Hepatocyte (in vitro differentiated cells): Measurements from ENCODE around the gene PDE4D.

Experiments used
- EZH2 ChIP-seq: fragments of 200-600 bp; sonication (generic); IDR thresholded peaks from 2 replicates; pipeline ENCODE4 v1.6.1; 2016; ENCODE audit warnings: antibody characterized with exemption, mild to moderate bottlenecking, borderline replicate concordance
- EZH2phosphoT487 ChIP-seq: fragments of 200-600 bp; sonication (generic); IDR thresholded peaks from one replicate; pipeline ENCODE4 v1.6.1; 2018; ENCODE audit warnings: antibody characterized with exemption, mild to moderate bottlenecking, low read depth, moderate library complexity; ENCODE audit not compliant: unreplicated experiment, severe bottlenecking
- TF ChIP-seq, protein P1 (sequence below): fragments of 200-600 bp; sonication (generic); IDR thresholded peaks from 2 replicates; pipeline ENCODE4 v1.5.1; 2016; ENCODE audit warnings: antibody characterized with exemption, mild to moderate bottlenecking; ENCODE audit not compliant: poor library complexity

DNA sequence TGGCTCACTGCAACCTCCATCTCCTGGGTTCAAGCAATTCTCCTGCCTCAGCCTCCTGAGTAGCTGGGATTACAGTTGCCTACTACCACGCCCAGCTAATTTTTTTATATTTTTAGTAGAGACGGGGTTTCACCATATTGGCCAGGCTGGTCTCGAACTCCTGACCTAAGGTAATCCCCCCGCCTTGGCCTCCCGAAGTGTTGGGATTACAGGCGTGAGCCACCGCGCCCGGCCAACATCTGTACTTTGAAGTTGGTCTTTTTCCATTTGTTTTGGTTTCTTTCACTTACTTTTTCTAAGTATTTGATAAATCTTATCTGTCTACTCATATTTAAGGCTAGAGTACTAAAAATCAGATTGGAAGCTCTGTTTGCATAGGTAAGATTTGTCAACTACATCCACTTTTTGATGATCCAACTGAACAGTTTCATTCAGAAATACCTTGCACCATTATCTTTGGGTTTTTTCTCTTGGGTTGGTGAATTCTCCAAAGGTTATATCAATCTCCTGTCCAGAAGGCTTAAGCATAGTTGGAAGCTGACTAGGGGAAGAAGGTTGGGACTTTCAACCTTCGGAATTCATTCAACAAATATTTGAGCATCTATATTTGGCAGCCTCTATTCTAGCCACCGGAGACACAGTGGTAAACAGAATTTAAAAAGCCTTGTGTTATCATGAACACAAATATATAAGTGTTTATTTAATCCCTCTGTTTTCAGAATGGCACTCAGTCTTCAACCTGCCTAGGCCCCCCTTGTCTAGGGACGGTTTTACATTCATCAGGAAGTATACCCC is 821.6 kb downstream of the PDE4D start:
- TF ChIP-seq, protein P1, sequence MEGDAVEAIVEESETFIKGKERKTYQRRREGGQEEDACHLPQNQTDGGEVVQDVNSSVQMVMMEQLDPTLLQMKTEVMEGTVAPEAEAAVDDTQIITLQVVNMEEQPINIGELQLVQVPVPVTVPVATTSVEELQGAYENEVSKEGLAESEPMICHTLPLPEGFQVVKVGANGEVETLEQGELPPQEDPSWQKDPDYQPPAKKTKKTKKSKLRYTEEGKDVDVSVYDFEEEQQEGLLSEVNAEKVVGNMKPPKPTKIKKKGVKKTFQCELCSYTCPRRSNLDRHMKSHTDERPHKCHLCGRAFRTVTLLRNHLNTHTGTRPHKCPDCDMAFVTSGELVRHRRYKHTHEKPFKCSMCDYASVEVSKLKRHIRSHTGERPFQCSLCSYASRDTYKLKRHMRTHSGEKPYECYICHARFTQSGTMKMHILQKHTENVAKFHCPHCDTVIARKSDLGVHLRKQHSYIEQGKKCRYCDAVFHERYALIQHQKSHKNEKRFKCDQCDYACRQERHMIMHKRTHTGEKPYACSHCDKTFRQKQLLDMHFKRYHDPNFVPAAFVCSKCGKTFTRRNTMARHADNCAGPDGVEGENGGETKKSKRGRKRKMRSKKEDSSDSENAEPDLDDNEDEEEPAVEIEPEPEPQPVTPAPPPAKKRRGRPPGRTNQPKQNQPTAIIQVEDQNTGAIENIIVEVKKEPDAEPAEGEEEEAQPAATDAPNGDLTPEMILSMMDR = no peak
- no peak for TF ChIP-seq EZH2phosphoT487
- TF ChIP-seq EZH2 = no peak
